ENCODE measurements around the gene MAP2K5.

The MAP2K5 gene

DNA sequence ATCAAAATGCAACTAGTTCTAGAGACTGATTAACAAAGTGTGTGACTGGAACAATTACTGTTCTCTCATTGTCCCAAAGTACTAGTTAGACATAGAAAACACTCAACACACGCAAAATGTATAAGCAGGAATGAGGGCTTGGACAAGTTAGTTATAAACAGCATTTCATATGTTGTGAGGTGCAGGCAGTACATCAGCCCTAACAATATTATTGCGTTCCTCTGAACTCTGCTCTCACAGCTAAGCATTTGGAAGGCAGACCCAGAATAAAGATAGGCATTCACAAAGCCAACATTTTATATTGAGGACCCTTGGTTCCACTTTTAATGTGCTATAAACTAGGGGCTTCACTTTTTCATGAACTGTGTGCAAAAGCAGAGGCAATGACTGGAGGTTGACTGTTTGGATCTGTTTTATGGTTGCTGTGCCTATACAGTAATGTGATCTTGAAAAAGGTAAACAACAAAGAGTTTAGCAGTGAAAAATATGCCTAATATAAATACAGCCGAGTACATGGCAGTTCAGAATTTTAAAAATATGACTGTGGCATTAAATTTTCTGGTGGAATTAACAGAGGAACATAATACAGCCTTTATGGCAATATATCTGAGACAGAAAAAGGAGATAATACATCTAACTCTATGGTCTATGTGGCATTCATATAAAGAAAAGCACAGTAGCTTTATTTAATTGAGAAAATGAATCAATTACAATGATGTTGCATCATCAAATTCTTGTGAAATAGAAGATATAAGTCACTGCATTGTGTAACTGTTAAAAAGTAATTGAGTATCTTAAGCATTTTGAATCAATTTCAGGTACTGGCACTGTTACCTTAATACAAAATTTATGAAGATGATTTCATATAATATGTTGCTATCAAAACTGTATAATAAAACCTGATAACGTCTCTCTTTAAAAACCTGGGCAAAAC, 202.8 kb downstream of the MAP2K5 start:
- peak; percentile 36 for DNase-seq (ENCODE audit: low read depth)
- H3K4me3 ChIP-seq (ENCODE audit: low read depth, low read length) = no peak overlapping the region
- TF ChIP-seq, protein P1, sequence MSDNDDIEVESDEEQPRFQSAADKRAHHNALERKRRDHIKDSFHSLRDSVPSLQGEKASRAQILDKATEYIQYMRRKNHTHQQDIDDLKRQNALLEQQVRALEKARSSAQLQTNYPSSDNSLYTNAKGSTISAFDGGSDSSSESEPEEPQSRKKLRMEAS (IDR thresholded peaks at IDR 0.05; ENCODE audit: low read depth, low read length) = no peak
- TF ChIP-seq, protein P2, sequence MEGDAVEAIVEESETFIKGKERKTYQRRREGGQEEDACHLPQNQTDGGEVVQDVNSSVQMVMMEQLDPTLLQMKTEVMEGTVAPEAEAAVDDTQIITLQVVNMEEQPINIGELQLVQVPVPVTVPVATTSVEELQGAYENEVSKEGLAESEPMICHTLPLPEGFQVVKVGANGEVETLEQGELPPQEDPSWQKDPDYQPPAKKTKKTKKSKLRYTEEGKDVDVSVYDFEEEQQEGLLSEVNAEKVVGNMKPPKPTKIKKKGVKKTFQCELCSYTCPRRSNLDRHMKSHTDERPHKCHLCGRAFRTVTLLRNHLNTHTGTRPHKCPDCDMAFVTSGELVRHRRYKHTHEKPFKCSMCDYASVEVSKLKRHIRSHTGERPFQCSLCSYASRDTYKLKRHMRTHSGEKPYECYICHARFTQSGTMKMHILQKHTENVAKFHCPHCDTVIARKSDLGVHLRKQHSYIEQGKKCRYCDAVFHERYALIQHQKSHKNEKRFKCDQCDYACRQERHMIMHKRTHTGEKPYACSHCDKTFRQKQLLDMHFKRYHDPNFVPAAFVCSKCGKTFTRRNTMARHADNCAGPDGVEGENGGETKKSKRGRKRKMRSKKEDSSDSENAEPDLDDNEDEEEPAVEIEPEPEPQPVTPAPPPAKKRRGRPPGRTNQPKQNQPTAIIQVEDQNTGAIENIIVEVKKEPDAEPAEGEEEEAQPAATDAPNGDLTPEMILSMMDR (IDR thresholded peaks at IDR 0.05; ENCODE audit: low read depth, low read length) = no peak
- no peak for TF ChIP-seq MYC (IDR thresholded peaks at IDR 0.05; ENCODE audit: low read depth, low read length)
- TF ChIP-seq POLR2A (IDR thresholded peaks at IDR 0.05; ENCODE audit: extremely low read depth, insufficient read length) = no peak

DNA sequence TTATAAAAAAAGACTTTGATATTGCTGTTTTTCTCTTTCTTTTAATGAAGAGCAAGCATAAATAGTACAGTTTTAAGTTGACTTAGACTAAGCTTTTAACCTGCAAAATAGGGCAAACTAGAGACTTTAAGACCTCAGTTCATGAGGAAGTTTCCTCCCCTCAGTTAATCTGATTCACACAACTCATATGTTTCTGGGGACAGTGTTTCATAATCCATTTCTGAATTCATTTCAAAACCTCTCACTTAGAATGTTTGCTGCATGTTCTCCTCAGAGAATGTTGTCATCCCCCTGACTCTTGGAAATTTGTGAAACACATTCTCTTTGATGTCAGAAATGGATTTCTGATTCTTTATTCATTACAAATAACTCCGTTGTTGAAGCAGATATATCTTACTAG, 203.5 kb downstream of the MAP2K5 start:
- DNase-seq (ENCODE audit: low read depth) = peak; percentile 82
- no peak overlapping the region for H3K4me3 ChIP-seq (ENCODE audit: low read depth, low read length)
- TF ChIP-seq MYC (IDR thresholded peaks at IDR 0.05; ENCODE audit: low read depth, low read length) (no peak), POLR2A (IDR thresholded peaks at IDR 0.05; ENCODE audit: extremely low read depth, insufficient read length) (no peak)
- TF ChIP-seq, protein P2 (IDR thresholded peaks at IDR 0.05; ENCODE audit: low read depth, low read length) = no peak
- TF ChIP-seq, protein P1 (IDR thresholded peaks at IDR 0.05; ENCODE audit: low read depth, low read length) = no peak

DNA sequence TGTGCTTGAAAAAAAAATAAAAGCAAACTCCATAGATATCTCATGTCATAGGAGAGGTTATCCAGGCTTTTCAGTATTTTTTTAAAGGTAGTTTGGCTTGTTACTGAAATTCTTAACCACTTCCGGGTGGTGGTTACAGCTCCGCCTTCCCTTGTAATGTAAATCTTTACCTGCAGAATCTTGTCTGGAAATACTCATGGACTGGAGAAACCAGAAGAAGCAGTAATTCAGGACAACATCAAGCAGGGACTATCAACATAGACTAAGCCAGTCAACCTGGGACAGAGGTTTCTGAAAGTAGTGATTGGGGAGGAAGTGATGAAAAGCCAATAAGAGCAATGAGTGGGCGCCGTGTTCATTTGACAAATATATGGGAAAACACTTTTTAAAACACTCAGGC, 203.9 kb downstream of the MAP2K5 start:
- no peak overlapping the region for H3K4me3 ChIP-seq (ENCODE audit: low read depth, low read length)
- TF ChIP-seq POLR2A (IDR thresholded peaks at IDR 0.05; ENCODE audit: extremely low read depth, insufficient read length) (no peak), MYC (IDR thresholded peaks at IDR 0.05; ENCODE audit: low read depth, low read length) (no peak)
- TF ChIP-seq, protein P2 (IDR thresholded peaks at IDR 0.05; ENCODE audit: low read depth, low read length) = no peak
- TF ChIP-seq, protein P1 (IDR thresholded peaks at IDR 0.05; ENCODE audit: low read depth, low read length) = no peak
- no peak for DNase-seq (ENCODE audit: low read depth)

DNA sequence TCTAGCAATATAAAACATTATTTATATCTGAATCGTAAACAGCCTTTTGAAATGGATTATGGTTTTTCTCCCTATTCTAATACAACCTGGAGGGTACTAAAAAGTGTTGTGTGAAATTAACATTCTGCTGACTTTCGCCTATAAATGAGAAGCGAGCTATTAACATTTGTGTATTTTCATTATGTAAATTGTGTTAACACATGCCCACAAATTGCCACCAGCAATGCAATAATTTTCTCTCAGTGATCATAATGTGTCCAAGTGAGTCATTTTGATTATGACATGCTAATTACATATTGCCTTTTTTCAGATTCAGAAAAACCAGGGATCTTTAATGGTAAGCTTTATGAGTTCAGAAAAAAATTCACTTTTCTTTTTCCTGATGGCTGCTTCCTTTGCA, 205.4 kb downstream of the MAP2K5 start:
- no peak for DNase-seq (ENCODE audit: low read depth)
- TF ChIP-seq MYC (IDR thresholded peaks at IDR 0.05; ENCODE audit: low read depth, low read length) (no peak), POLR2A (IDR thresholded peaks at IDR 0.05; ENCODE audit: extremely low read depth, insufficient read length) (no peak)
- H3K4me3 ChIP-seq (ENCODE audit: low read depth, low read length) = no peak overlapping the region

DNA sequence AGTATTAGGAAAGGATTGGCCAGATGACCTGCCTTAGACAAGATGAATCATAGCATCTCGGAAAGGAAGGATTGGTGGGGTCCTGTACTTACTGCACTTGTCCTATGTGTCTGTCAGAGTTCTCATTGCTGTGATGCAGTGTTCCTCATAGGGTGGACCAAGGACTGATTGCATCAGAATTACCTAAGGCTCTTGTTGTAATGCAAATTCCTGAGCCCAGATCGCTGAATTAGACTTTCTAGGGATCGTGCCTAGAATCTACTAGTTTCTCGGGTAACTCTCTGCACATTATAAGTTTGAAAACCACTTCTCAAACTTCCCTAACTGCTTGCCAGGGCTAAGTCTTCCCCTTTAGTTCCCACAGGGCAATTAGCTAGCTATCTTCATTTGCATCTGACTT, 207.9 kb downstream of the MAP2K5 start:
- TF ChIP-seq, protein P1 (IDR thresholded peaks at IDR 0.05; ENCODE audit: low read depth, low read length) = no peak
- TF ChIP-seq MYC (IDR thresholded peaks at IDR 0.05; ENCODE audit: low read depth, low read length) (no peak), POLR2A (IDR thresholded peaks at IDR 0.05; ENCODE audit: extremely low read depth, insufficient read length) (no peak)
- TF ChIP-seq, protein P2 (IDR thresholded peaks at IDR 0.05; ENCODE audit: low read depth, low read length) = no peak
- no peak for DNase-seq (ENCODE audit: low read depth)
- H3K4me3 ChIP-seq (ENCODE audit: low read depth, low read length) = no peak overlapping the region

DNA sequence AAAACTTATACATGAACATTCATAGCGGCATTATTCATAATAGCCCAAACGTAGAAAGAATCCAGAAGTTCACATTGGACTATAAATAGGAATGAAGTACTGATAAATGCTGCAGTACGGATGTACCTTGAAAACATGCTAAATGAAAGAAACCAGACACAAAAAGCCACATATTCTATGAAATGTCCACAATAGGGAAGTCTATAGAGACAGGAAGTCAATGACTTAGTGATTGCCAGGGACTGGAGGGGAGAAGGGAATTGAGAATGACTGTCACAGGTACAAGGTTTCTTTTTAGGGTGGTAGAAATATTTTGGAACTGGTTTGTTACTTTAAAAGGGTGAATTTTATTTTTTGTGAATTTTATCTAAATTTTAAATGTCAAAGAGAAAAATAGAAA, 211.4 kb downstream of the MAP2K5 start:
- no peak for DNase-seq (ENCODE audit: low read depth)
- TF ChIP-seq POLR2A (IDR thresholded peaks at IDR 0.05; ENCODE audit: extremely low read depth, insufficient read length) = no peak
- TF ChIP-seq, protein P2 (IDR thresholded peaks at IDR 0.05; ENCODE audit: low read depth, low read length) = no peak
- no peak for TF ChIP-seq MYC (IDR thresholded peaks at IDR 0.05; ENCODE audit: low read depth, low read length)
- TF ChIP-seq, protein P1 (IDR thresholded peaks at IDR 0.05; ENCODE audit: low read depth, low read length) = no peak
- no peak overlapping the region for H3K4me3 ChIP-seq (ENCODE audit: low read depth, low read length)
